GM12878 (cell line): Measurements from ENCODE around the gene GK. TPM values are rescaled to one million over a fixed set of nuclear protein-coding genes. Genes with fewer than 3 reads are reported as not detected.
A peak's percentile ranks its signal among the peaks of the same experiment; 100 is the strongest.

ENCODE experiments used
- BHLHE40 ChIP-seq, 2 experiments: fragments of 450-650 bp in 1 of 2; IDR thresholded peaks; 2 replicates each; pipeline ENCODE4 v1.6.1; 2011 to 2017; ENCODE audit warnings: low read depth in 2 of 2, borderline replicate concordance in 1 of 2, improper control_type of control experiment in 1 of 2, low read length in 1 of 2, mild to moderate bottlenecking in 1 of 2
- CHD2 ChIP-seq: IDR thresholded peaks from 2 replicates; pipeline ENCODE4 v1.6.1; 2011; ENCODE audit warnings: low read depth, low read length, improper control_type of control experiment, borderline replicate concordance
- CTCF ChIP-seq, 3 experiments: IDR thresholded peaks in 2 of 3; conservative IDR thresholded peaks in 1 of 3; 2 replicates each; pipeline ENCODE4 v1.5.1; 2011; ENCODE audit warnings: low read depth in 3 of 3, low read length in 3 of 3, mild to moderate bottlenecking in 3 of 3, control low read depth in 2 of 3, moderate library complexity in 2 of 3, inconsistent platforms in 1 of 3, mixed read lengths in 1 of 3; ENCODE audit not compliant: control insufficient read depth in 2 of 3, insufficient read depth in 1 of 3; ENCODE audit errors: extremely low read depth in 1 of 3
- DPF2 ChIP-seq: fragments of 450-650 bp; IDR thresholded peaks from 2 replicates; pipeline ENCODE4 v1.6.1; 2017; ENCODE audit warnings: mild to moderate bottlenecking
- FOS ChIP-seq: IDR thresholded peaks from 3 replicates; pipeline ENCODE4 v1.6.1; 2011; ENCODE audit warnings: borderline replicate concordance; ENCODE audit not compliant: insufficient read length; ENCODE audit errors: extremely low read depth
- GABPA ChIP-seq: IDR thresholded peaks from 2 replicates; pipeline ENCODE4 v1.6.1; 2014; ENCODE audit warnings: antibody characterized with exemption, low read depth, mild to moderate bottlenecking, inconsistent platforms
- JUND ChIP-seq: IDR thresholded peaks from 2 replicates; pipeline ENCODE4 v1.6.1; 2012; ENCODE audit warnings: low read depth, mild to moderate bottlenecking, low read length, improper control_type of control experiment, moderate library complexity
- MEF2A ChIP-seq: IDR thresholded peaks from 2 replicates; pipeline ENCODE4 v1.6.1; 2011; ENCODE audit warnings: low read depth, mild to moderate bottlenecking, low read length, moderate library complexity; ENCODE audit not compliant: insufficient read depth
- MTA3 ChIP-seq: IDR thresholded peaks from 2 replicates; pipeline ENCODE4 v1.6.1; 2012; ENCODE audit warnings: low read length, inconsistent platforms, borderline replicate concordance
- NFYB ChIP-seq: IDR thresholded peaks from 2 replicates; pipeline ENCODE4 v1.6.1; 2011; ENCODE audit warnings: low read depth, mild to moderate bottlenecking, low read length, improper control_type of control experiment, moderate library complexity; ENCODE audit not compliant: insufficient read depth
- RFX5 ChIP-seq: IDR thresholded peaks from 2 replicates; pipeline ENCODE4 v1.6.1; 2011; ENCODE audit warnings: low read depth, low read length, improper control_type of control experiment
- SMAD1 ChIP-seq: fragments of 450-650 bp; IDR thresholded peaks from 2 replicates; pipeline ENCODE4 v1.6.1; 2018; ENCODE audit warnings: mild to moderate bottlenecking, low read depth; ENCODE audit not compliant: partially characterized antibody
- SMC3 ChIP-seq: IDR thresholded peaks from 2 replicates; pipeline ENCODE4 v1.6.1; 2011; ENCODE audit warnings: low read length, improper control_type of control experiment, borderline replicate concordance
- SRF ChIP-seq, 2 experiments: IDR thresholded peaks; 2 replicates each; pipeline ENCODE4 v1.6.1; 2011; ENCODE audit warnings: low read depth in 2 of 2, low read length in 2 of 2, mild to moderate bottlenecking in 1 of 2, moderate library complexity in 1 of 2
- TARDBP ChIP-seq: IDR thresholded peaks from 2 replicates; pipeline ENCODE4 v1.6.1; 2016; ENCODE audit warnings: borderline replicate concordance
- ZBTB4 ChIP-seq: fragments of 450-650 bp; formaldehyde crosslinking; IDR thresholded peaks from 2 replicates; pipeline ENCODE4 v1.4.0; 2022; ENCODE audit warnings: mild to moderate bottlenecking, moderate library complexity
- ZNF24 ChIP-seq: fragments of 450-650 bp; IDR thresholded peaks from 2 replicates; pipeline ENCODE4 v1.6.1; 2017; ENCODE audit warnings: antibody characterized with exemption, mild to moderate bottlenecking
- ZNF274 ChIP-seq: IDR thresholded peaks from one replicate; pipeline ENCODE4 v1.8.0; 2011; ENCODE audit not compliant: insufficient read length, insufficient read depth
- polyA plus RNA-seq, 11 experiments: library from polyadenylated mRNA; depleted of rRNA in 4 of 11; unstranded in 6 of 11; stranded (reverse) in 5 of 11; fragments of >200 nt; fragmentation: Nextera tagmentation in 4 of 11; fragmentation: Illumina TruSeq in 1 of 11; extraction: Ambion mirVana in 4 of 11; extraction: Trizol in 1 of 11; gene quantifications; 1 replicate in 1 of 11; 2 replicates in 10 of 11; pipeline versions ENCODE4 v1.2.1 to v1.2.3, GENCODE V29; 2011 to 2016; ENCODE audit warnings: inconsistent platforms in 2 of 11, missing spikeins in 2 of 11, low read depth in 1 of 11
- total RNA-seq, 4 experiments: library from RNA; depleted of rRNA in 3 of 4; stranded (reverse); fragments of >200 nt in 3 of 4; fragmentation: Illumina TruSeq in 1 of 4; extraction: Trizol in 1 of 4; gene quantifications; 2 replicates each; pipeline versions ENCODE4 v1.2.1 to v1.2.3, GENCODE V29; 2013 to 2021
- TF ChIP-seq, protein P1 (sequence below): IDR thresholded peaks from 2 replicates; pipeline ENCODE4 v1.6.1; 2011; ENCODE audit warnings: low read depth, low read length, improper control_type of control experiment, borderline replicate concordance
- TF ChIP-seq, protein P2 (sequence below): fragments of 450-650 bp; IDR thresholded peaks from 2 replicates; pipeline ENCODE4 v1.6.1; 2016; ENCODE audit warnings: mild to moderate bottlenecking
- TF ChIP-seq, protein P3 (sequence below): fragments of 450-650 bp; IDR thresholded peaks from 2 replicates; pipeline ENCODE4 v1.6.1; 2018; ENCODE audit warnings: borderline replicate concordance, mild to moderate bottlenecking; ENCODE audit not compliant: partially characterized antibody

GK gene
- total and polyA plus RNA-seq, 10 of the 15 experiments (the other 5 are each of a cell fraction or from before 2014, with no cell fraction given) = 6.3 to 22.3 (median 11.1) TPM

DNA sequence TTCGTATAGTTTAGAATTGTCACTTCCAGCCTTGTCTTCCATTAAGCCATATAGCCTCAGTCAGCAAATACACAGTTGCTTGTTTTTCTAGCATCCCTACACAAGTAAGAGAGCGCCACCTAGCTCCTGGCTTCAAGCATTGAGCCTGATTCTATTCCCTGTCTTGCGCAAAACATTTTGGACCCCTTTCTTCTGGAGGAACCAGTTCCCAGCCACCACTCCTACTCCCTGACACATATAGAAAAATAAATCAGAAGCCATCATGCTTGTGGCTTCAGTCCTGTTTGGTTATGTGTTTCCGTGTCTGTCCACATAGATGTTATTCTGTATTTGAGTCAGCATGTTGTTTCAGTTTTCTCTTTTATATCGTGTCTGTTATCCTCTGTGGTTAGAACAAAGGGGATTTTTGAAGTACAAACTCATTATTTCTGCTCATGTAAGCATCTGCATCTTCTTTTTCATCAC lies 59.9 kb downstream of the GK start (continued):
- TF ChIP-seq GABPA (peak; percentile 60; the same call in 1 of the 2 replicates), ZNF274 (no peak), MEF2A (peak; percentile 79; the same call in 1 of the 2 replicates), NFYB (no peak), TARDBP (no peak), CHD2 (peak; percentile 68; the same call in 1 of the 2 replicates), MTA3 (peak; percentile 89; the same call in 1 of the 2 replicates), ZBTB4 (CRISPR knock-in tag) (no peak), SMAD1 (no peak), CTCF (IDR thresholded peaks at IDR 0.05 in 2 of 3, conservative IDR thresholded peaks at IDR 0.05 in 1 of 3; ENCODE audit: control insufficient read depth in 2 of 3, extremely low read depth in 1 of 3, insufficient read depth in 1 of 3, low read depth in 3 of 3, low read length in 3 of 3) (peak; percentile 27 to 40 (median 31); a peak in 5 of 6 replicates), BHLHE40 (IDR thresholded peaks at IDR 0.05; ENCODE audit: borderline replicate concordance in 1 of 2, low read depth in 2 of 2, low read length in 1 of 2) (peak; percentile 66 to 71), SRF (IDR thresholded peaks at IDR 0.05; ENCODE audit: low read depth in 2 of 2, low read length in 2 of 2) (no peak), SMC3 (no peak), DPF2 (peak; percentile 98), ZNF24 (peak; percentile 72; the same call in 1 of the 2 replicates), FOS (no peak), JUND (peak; percentile 93), RFX5 (no peak)
- TF ChIP-seq, protein P1, sequence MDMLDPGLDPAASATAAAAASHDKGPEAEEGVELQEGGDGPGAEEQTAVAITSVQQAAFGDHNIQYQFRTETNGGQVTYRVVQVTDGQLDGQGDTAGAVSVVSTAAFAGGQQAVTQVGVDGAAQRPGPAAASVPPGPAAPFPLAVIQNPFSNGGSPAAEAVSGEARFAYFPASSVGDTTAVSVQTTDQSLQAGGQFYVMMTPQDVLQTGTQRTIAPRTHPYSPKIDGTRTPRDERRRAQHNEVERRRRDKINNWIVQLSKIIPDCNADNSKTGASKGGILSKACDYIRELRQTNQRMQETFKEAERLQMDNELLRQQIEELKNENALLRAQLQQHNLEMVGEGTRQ = no peak
- TF ChIP-seq, protein P2, sequence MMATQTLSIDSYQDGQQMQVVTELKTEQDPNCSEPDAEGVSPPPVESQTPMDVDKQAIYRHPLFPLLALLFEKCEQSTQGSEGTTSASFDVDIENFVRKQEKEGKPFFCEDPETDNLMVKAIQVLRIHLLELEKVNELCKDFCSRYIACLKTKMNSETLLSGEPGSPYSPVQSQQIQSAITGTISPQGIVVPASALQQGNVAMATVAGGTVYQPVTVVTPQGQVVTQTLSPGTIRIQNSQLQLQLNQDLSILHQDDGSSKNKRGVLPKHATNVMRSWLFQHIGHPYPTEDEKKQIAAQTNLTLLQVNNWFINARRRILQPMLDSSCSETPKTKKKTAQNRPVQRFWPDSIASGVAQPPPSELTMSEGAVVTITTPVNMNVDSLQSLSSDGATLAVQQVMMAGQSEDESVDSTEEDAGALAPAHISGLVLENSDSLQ = peak; percentile 75
- TF ChIP-seq, protein P3, sequence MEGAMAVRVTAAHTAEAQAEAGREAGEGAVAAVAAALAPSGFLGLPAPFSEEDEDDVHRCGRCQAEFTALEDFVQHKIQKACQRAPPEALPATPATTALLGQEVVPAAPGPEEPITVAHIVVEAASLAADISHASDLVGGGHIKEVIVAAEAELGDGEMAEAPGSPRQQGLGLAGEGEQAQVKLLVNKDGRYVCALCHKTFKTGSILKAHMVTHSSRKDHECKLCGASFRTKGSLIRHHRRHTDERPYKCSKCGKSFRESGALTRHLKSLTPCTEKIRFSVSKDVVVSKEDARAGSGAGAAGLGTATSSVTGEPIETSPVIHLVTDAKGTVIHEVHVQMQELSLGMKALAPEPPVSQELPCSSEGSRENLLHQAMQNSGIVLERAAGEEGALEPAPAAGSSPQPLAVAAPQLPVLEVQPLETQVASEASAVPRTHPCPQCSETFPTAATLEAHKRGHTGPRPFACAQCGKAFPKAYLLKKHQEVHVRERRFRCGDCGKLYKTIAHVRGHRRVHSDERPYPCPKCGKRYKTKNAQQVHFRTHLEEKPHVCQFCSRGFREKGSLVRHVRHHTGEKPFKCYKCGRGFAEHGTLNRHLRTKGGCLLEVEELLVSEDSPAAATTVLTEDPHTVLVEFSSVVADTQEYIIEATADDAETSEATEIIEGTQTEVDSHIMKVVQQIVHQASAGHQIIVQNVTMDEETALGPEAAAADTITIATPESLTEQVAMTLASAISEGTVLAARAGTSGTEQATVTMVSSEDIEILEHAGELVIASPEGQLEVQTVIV = no peak
